GM19372 (cell line): ENCODE results near the gene PPP1R14B.
A peak's percentile ranks its signal among the peaks of the same experiment; 100 is the strongest.

Source experiments
- ATAC-seq: cut with Tn5 transposase; IDR thresholded peaks from one replicate; pipeline ENCODE4 v1.9.1; 2021; ENCODE audit warnings: mild to moderate bottlenecking, low read depth, moderate library complexity; ENCODE audit not compliant: unreplicated experiment

The PPP1R14B gene

DNA sequence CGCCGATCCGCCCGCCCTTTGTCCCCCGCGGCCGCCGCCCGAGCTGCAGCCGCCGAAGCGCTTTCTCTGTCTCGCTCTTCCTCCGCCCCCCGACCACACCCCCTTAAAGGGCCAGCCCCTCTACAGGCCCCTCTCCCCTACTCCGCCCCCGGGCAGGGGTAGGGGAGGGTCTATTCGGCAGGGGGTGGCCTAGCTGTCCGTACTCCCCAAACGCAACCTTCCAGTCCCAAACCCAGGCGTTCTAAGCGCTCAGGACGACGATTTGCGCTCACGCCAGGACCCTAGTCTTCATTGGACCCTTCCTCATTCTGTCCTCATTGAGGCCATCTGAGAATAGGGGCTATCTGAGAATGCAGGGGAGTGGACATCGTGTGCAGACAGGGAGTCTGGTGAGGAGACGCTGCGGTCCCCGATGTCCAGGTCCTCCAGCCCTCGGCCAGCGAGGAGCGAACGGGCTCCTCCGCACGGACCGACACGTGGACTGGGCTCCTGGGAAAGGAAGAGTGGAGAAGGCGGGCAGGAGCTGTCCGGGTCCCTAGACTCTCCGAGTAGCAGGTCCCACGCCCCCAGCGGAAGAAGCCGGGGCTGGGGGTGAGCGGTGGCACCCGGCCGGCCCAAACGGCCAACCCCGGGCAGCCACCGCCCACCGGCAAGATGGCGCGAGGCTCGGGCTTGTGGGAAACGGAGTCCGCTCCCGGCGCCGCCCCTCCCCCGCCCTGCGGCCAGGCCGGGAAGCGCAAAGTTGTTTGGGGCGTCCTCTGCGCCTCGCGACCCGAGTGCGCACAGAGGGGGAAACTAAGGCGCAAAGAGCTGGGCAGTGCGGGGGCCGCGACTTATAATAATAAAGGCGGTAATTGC is at the start of gene PPP1R14B:
PPP1R14B (minus strand) TSS at position 73 of the 858 bp plus-strand sequence. CDS start 270 bp downstream, outside the sequence.
- ATAC-seq, result peak; percentile 39

GRCh38 chr11:64296236-64296635 is 49.5 kb upstream of the PPP1R14B start:
- ATAC-seq, result no peak

GRCh38 chr11:64295760-64296159 is 49.0 kb upstream of the PPP1R14B start:
- no peak for ATAC-seq

GRCh38 chr11:64294774-64295173 is 48.0 kb upstream of the PPP1R14B start:
- ATAC-seq, result no peak

DNA sequence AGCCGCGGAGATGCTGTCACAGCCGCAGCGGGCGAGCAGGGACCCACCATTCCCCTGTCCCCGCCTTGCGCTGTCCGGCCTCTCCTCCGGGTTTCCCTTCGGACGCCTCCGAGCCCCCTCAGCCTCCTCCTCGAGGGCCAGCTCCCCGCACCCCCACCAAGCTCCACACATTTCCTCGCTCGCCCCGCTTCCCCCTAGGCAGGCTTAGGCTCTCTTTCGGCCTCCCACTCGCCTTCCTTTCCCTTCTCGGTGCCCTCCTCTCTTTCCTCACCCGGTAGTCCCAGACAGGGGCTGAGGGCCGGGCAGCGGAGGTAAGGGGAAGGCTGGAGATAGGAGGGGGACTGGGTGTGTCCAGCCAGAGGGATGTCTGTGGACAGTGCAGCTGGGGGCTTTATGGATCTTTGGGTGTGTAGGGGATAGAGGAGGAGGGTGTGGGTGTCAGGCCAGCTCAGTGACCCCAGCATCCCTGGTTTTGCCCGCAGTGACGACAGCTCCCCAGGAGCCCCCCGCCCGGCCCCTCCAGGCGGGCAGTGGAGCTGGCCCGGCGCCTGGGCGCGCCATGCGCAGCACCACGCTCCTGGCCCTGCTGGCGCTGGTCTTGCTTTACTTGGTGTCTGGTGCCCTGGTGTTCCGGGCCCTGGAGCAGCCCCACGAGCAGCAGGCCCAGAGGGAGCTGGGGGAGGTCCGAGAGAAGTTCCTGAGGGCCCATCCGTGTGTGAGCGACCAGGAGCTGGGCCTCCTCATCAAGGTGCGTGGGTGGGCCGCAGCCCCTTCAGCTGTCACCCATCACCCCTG is 45.9 kb upstream of the PPP1R14B start:
- ATAC-seq, result no peak

DNA sequence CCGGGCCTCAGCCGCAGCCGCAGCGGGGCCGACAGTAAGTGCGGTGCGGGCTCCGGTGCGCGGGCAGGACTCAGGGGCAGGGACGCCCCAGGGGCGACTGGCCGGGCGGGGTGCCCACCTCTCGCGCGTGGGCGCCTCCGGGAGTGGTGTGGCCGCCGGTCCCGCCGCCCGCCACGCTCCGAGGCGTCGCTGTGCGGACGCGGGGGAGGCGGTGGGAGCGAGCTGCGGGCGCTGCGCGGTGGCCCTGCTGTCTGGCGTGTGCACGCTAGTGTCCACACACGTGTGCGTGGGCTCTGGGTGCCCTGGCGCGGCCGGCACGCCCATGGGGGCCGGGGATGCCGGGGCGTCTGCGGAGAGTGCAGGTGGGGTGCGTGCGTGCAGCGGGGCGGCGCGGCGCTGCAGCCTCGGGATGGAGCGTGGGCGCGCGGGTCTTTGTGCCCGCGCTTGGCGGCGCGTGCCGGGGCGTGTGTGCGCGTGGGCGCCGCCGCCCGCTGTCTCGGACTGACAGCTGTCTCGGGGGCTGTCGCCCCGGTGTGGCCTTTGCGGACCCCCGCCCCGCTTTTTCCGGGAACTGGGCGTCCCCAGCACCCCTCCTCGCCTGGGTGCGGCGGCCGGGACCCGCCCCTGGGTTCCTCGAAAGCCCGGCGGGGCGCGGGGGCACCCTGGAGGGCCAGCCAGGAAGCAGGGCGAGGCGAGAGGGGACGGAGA is 45.2 kb upstream of the PPP1R14B start:
- ATAC-seq, result no peak

- no peak for ATAC-seq
These were observed 44.6 kb upstream of the PPP1R14B start, which contains the start of gene KCNK4 for GRCh38 chr11:64291262-64291751. Gene KCNK4, plus strand, starts transcription at chr11:64291302. Its CDS starts 1,717 bp downstream, at chr11:64293019.

GRCh38 chr11:64290352-64291261 is 43.9 kb upstream of the PPP1R14B start:
- no peak for ATAC-seq

DNA sequence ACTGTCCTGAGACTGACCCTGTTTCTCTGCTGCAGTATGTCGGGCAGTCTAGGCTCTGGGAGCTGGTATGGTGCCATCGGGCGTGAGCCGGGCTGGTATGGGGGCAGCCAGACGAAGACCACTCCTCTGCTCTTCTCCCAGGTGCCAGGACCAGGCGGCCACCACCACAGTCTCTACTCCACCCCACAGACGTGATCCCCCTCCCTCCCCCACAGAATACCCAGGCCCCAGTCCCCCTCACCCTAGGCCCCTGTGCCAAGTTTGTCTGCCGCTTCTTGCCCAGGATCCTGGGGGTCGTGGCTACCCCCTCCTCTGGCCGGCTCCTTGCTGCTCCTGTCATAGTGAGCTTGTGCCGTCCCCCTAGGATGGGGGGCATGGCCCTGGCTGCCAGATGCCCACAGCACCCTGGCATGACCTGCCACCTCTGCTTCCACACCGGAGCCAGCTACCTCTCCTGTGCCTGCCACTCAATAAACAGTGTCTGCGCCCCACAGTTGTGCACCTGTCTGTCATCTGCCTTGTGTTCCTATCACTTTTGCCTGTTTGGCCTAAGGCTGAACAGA is 42.3 kb upstream of the PPP1R14B start:
- no peak for ATAC-seq

DNA sequence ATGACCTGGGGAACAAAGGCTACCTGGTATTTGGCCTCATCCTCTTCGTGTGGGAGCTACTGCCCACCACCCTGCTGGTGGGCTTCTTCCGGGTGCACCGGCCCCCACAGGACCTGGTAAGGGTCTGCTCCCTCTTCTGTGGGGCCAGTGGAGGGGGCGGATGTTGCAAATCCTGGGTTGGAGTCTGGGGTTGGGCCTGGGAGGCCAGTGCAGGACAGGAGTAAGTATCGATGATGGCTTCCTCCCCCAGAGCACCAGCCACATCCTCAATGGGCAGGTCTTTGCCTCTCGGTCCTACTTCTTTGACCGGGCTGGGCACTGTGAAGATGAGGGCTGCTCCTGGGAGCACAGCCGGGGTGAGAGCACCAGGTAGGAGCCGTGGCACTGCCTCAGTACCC is 41.6 kb upstream of the PPP1R14B start:
- ATAC-seq, result no peak

DNA sequence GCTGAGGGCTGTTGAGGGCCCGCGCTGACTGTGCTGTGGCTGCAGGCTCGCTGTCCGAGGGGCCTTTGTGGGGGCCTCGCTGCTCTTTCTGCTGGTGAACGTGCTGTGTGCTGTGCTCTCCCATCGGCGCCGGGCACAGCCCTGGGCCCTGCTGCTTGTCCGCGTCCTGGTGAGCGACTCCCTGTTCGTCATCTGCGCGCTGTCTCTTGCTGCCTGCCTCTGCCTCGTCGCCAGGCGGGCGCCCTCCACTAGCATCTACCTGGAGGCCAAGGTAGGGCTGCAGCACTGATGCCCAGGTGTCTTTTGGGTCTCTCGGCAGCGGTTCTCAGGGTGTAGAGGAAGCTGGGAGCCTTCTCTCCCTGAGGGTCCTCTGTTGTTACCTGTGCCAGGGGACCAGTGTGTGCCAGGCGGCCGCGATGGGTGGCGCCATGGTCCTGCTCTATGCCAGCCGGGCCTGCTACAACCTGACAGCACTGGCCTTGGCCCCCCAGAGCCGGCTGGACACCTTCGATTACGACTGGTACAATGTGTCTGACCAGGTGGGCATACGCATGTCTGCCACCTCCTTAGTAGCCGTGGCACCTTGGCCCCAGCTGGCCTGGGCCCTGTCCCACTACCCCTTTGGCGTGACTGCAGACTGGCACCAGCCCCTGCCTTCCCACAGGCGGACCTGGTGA is 41.1 kb upstream of the PPP1R14B start:
- no peak for ATAC-seq

GRCh38 chr11:64286801-64287159 is 40.0 kb upstream of the PPP1R14B start:
- ATAC-seq, result no peak

GRCh38 chr11:64285885-64286800 is 39.4 kb upstream of the PPP1R14B start:
- no peak for ATAC-seq

- peak; percentile 60 for ATAC-seq
These were observed 38.5 kb upstream of the PPP1R14B start, which contains the start of gene GPR137 for GRCh38 chr11:64284962-64285884. Gene GPR137, plus strand, starts transcription at chr11:64285848. Its CDS starts 677 bp downstream, at chr11:64286525.

- peak; percentile 66 for ATAC-seq
These were observed 37.6 kb upstream of the PPP1R14B start, which contains the start of gene BAD for GRCh38 chr11:64284048-64284961. Gene BAD, minus strand, starts transcription at chr11:64284665. Its CDS starts 297 bp downstream, at chr11:64284368.
